ENCODE results near the gene BLMH. TPM values are rescaled to one million over a fixed set of nuclear protein-coding genes. Genes with fewer than 3 reads are reported as not detected.

BLMH gene
- total and polyA plus RNA-seq, 2 donors from 2014 or later, result 30.5 to 32.5 TPM

DNA sequence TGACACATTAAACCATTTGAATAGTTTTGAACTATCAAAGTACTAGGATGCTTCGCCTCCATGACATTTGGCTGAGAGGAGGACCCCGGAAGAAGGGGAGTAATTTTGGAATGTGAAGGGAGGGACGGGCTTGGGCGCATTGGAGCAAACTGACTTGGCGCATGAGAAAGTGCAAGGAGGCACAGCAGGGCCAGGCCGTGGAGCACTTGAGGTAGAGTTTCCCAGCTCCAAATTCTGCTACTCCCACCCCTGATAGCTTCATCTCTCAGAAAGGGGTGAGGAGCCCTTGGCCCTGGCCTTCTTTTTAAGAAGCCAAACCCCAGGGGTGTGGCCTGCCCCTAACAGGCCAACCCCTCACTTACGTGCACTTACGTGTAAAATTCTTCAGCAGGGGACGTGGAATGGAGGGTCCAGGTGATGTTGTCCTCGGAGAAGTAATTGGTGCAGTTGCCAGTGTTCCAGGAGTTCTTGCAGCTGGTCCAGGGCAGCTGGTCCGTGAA lies 73.9 kb downstream of the BLMH start:
- H3K9ac ChIP-seq (ENCODE audit: low read length in 3 of 3), result no peak overlapping the region
- intact Hi-C loops (cut with DNase I), result no loop called here
- H3K36me3 ChIP-seq (ENCODE audit: control insufficient read depth in 2 of 3, insufficient read depth in 3 of 3, low read length in 3 of 3), result no peaks in the 10 kb centered on the region
- no peaks in the 10 kb centered on the region for H3K27me3 ChIP-seq (ENCODE audit: control insufficient read depth, insufficient read depth, low read length)
- H3K27ac ChIP-seq (ENCODE audit: low read depth in 2 of 2, low read length in 2 of 2), result no peak overlapping the region
- FAIRE-seq (no peak), DNase-seq (no peak)
- no peaks in the 10 kb centered on the region for H3K9me3 ChIP-seq (ENCODE audit: control insufficient read depth in 2 of 3, insufficient read depth in 1 of 3, low read length in 3 of 3)
- TF ChIP-seq, protein P1, sequence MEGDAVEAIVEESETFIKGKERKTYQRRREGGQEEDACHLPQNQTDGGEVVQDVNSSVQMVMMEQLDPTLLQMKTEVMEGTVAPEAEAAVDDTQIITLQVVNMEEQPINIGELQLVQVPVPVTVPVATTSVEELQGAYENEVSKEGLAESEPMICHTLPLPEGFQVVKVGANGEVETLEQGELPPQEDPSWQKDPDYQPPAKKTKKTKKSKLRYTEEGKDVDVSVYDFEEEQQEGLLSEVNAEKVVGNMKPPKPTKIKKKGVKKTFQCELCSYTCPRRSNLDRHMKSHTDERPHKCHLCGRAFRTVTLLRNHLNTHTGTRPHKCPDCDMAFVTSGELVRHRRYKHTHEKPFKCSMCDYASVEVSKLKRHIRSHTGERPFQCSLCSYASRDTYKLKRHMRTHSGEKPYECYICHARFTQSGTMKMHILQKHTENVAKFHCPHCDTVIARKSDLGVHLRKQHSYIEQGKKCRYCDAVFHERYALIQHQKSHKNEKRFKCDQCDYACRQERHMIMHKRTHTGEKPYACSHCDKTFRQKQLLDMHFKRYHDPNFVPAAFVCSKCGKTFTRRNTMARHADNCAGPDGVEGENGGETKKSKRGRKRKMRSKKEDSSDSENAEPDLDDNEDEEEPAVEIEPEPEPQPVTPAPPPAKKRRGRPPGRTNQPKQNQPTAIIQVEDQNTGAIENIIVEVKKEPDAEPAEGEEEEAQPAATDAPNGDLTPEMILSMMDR (IDR thresholded peaks at IDR 0.05; ENCODE audit: borderline replicate concordance, extremely low read depth, insufficient read depth), result no peak
- no peaks in the 10 kb centered on the region for H3K4me1 ChIP-seq (ENCODE audit: control insufficient read depth in 2 of 3, insufficient read depth in 2 of 3, low read depth in 1 of 3, low read length in 3 of 3)
- no peak overlapping the region for H3K4me3 ChIP-seq (ENCODE audit: low read length in 3 of 3)

GRCh38 chr17:30217054-30217453 lies 74.7 kb downstream of the BLMH start:
- Histone ChIP-seq H3K27me3 (ENCODE audit: control insufficient read depth, insufficient read depth, low read length) (no peaks in the 10 kb centered on the region), H3K36me3 (ENCODE audit: control insufficient read depth in 2 of 3, insufficient read depth in 3 of 3, low read length in 3 of 3) (no peaks in the 10 kb centered on the region), H3K27ac (ENCODE audit: low read depth in 2 of 2, low read length in 2 of 2) (no peak overlapping the region), H3K4me3 (ENCODE audit: low read length in 3 of 3) (no peak overlapping the region), H3K4me1 (ENCODE audit: control insufficient read depth in 2 of 3, insufficient read depth in 2 of 3, low read depth in 1 of 3, low read length in 3 of 3) (no peaks in the 10 kb centered on the region), H3K9me3 (ENCODE audit: control insufficient read depth in 2 of 3, insufficient read depth in 1 of 3, low read length in 3 of 3) (no peaks in the 10 kb centered on the region), H3K9ac (ENCODE audit: low read length in 3 of 3) (no peak overlapping the region)
- DNase-seq (no peak), FAIRE-seq (no peak)
- intact Hi-C loops (cut with DNase I), result no loop called here
- TF ChIP-seq, protein P1 (IDR thresholded peaks at IDR 0.05; ENCODE audit: borderline replicate concordance, extremely low read depth, insufficient read depth), result no peak

- Histone ChIP-seq H3K27ac (ENCODE audit: low read depth in 2 of 2, low read length in 2 of 2) (no peak overlapping the region), H3K4me1 (ENCODE audit: control insufficient read depth in 2 of 3, insufficient read depth in 2 of 3, low read depth in 1 of 3, low read length in 3 of 3) (no peaks in the 10 kb centered on the region), H3K27me3 (ENCODE audit: control insufficient read depth, insufficient read depth, low read length) (no peaks in the 10 kb centered on the region), H3K4me3 (ENCODE audit: low read length in 3 of 3) (no peak overlapping the region), H3K9ac (ENCODE audit: low read length in 3 of 3) (no peak overlapping the region), H3K9me3 (ENCODE audit: control insufficient read depth in 2 of 3, insufficient read depth in 1 of 3, low read length in 3 of 3) (no peaks in the 10 kb centered on the region), H3K36me3 (ENCODE audit: control insufficient read depth in 2 of 3, insufficient read depth in 3 of 3, low read length in 3 of 3) (no peaks in the 10 kb centered on the region)
- TF ChIP-seq, protein P1 (IDR thresholded peaks at IDR 0.05; ENCODE audit: borderline replicate concordance, extremely low read depth, insufficient read depth), result no peak
- intact Hi-C loops (cut with DNase I), result no loop called here
- no peak for DNase-seq
- no peak for FAIRE-seq
Measured at GRCh38 chr17:30212750-30213149, 79.0 kb downstream of the BLMH start.

DNA sequence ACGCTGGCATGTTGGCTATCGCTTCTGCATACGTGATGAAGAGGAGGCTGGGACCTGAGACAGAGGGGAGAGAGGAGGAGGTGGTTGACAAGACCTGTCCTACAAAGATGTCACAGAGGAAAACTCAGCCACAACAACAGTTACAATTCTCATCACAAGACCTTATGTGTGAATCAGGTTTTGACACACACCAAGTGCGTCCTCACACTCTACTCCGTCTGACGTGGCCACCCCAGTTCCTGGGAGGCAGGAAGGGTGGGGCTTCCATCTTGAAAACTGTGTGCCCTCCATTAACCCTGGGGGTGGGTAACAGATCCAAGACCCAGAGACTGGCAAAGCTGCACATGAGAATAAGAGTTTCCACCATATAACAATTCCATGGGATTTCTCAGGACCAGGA lies 80.4 kb downstream of the BLMH start:
- no peaks in the 10 kb centered on the region for H3K36me3 ChIP-seq (ENCODE audit: control insufficient read depth in 2 of 3, insufficient read depth in 3 of 3, low read length in 3 of 3)
- no peaks in the 10 kb centered on the region for H3K4me1 ChIP-seq (ENCODE audit: control insufficient read depth in 2 of 3, insufficient read depth in 2 of 3, low read depth in 1 of 3, low read length in 3 of 3)
- no peak for DNase-seq
- no peak overlapping the region for H3K9ac ChIP-seq (ENCODE audit: low read length in 3 of 3)
- intact Hi-C loops (cut with DNase I), result no loop called here
- TF ChIP-seq, protein P1 (IDR thresholded peaks at IDR 0.05; ENCODE audit: borderline replicate concordance, extremely low read depth, insufficient read depth), result no peak
- no peak overlapping the region for H3K4me3 ChIP-seq (ENCODE audit: low read length in 3 of 3)
- no peaks in the 10 kb centered on the region for H3K9me3 ChIP-seq (ENCODE audit: control insufficient read depth in 2 of 3, insufficient read depth in 1 of 3, low read length in 3 of 3)
- no peak for FAIRE-seq
- H3K27ac ChIP-seq (ENCODE audit: low read depth in 2 of 2, low read length in 2 of 2), result no peak overlapping the region
- H3K27me3 ChIP-seq (ENCODE audit: control insufficient read depth, insufficient read depth, low read length), result no peaks in the 10 kb centered on the region
